Measurements from ENCODE around the gene EGLN1.
A peak's percentile ranks its signal among the peaks of the same experiment; 100 is the strongest.
"Not testable (repeated sequence)": the region's sequence is repeated elsewhere in the genome, so short reads cannot be mapped to it uniquely, and the experiment has no call there.

Gene EGLN1

DNA sequence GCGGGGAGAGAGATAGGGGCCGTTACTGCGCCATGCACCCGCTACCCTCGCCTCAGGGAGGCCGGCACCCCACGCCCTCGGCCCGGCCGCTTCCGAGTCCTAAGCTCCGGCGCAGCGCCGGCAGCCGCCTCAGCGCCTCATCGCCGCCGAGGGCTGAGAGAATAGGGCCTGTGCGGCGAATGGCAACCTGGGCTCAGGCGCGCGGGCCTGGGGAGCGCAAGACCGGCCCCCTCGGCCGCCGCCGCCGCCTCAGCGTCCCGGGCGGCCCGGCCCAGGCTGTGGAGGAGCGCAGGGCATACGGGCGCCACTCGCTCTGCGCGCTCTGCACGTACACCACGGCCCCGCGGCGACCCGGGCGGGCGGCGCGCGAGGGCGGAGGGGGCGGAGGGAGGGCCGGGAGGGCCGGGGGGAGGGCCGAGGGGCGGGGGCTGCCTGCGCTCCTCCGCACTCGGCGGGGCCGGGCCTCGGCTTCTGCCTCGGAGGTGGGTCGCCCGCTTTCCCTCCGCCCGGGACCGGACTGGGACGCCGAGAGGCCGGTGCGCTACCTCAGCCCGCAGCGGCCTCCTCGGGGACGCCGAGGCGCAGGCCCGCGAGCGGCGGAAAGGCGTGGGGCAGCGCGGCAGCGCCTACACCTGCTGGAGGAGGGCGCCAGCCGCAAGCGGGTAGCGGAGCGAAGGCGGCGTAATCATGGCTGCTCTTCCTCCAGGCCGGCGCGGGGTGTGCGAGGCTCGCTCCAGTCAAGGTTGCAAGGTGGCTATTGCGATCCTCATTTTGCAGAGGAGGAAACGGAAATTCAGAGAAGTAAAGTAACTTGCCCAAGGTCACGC lies at the start of gene EGLN1:
Gene EGLN1, minus strand, starts transcription at position 317 of the 827 bp plus-strand sequence. CDS start 399 bp downstream, outside the sequence.
- peak; percentile 88 for DNase-seq (ENCODE audit: low spot score)

DNA sequence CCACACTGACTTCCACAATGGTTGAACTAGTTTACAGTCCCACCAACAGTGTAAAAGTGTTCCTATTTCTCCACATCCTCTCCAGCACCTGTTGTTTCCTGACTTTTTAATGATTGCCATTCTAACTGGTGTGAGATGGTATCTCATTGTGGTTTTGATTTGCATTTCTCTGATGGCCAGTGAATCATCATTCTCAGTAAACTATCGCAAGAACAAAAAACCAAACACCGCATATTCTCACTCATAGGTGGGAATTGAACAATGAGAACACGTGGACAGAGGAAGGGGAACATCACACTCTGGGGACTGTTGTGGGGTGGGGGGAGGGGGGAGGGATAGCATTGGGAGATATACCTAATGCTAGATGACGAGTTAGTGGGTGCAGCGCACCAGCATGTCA lies 49.4 kb upstream of the EGLN1 start:
- DNase-seq (ENCODE audit: low spot score), result not testable (repeated sequence)

DNA sequence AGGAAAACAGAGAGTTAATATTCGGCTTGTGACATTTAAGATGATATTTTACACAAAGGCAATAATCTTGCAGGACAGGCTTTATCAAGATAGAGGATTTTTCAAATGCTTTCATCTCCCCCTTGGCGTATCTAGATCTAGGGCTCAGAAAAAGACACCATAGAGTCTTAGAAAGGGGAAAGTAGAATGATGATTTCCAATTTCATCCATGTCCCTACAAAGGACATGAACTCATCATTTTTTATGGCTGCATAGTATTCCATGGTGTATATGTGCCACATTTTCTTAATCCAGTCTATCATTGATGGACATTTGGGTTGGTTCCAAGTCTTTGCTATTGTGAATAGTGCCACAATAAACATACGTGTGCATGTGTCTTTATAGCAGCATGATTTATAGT lies 48.9 kb upstream of the EGLN1 start:
- DNase-seq (ENCODE audit: low spot score), result not testable (repeated sequence)

DNA sequence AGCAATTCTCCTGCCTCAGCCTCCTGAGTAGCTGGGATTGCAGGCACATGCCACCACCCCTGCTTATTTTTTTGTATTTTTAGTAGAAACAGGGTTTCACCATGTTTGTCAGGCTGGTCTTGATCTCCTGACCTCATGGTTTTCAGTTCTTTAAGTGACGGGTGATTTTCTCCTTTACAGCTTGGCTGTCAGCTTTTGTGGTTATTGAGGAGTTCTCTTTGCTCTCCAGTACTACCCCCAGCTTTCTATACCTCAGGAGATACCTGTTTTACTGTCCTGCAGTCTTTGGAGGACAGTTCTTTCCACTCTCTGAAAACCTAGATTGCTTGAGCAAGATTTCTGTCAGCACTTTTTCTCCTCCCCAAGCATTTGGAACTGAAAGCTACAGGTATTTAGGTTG lies 45.9 kb upstream of the EGLN1 start:
- no peak for DNase-seq (ENCODE audit: low spot score)

DNA sequence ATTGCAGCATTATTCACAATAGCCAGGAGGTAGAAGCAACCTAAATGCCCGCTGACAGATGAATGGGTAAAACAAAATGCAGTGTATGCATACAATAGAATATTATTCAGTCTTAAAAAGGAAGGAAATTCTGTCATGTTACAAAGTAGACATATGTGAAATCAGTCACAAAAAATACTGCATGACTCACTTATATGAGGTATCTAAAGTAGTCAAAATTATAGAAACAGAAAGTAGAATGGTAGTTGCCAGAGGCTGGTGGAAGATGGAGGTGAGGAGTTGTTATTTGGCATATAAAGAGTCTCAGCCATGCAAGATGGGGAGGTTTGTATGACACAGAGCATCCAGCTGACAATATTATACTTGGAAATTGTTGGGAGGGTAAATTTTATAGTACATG lies 43.0 kb upstream of the EGLN1 start:
- no peak for DNase-seq (ENCODE audit: low spot score)

DNA sequence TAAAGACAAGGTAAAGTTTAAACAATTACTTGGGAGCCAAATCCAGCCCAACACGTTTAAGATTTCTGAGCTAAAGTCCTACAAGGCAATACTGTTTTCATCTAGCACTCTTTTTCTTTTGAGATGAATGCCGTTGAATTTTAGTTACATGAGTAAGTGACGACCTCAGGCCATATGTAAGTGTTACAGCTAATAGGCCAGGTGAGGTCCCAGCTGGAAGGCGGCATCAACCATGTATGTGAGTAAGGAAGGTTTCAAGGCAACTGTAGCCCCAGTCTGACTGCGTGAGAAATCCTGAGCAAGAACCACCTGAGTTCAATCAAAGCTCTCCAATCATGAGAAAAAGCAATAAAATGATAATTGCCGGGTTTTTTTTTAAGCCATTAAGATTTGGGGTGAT lies 41.5 kb upstream of the EGLN1 start:
- no peak for DNase-seq (ENCODE audit: low spot score)

DNA sequence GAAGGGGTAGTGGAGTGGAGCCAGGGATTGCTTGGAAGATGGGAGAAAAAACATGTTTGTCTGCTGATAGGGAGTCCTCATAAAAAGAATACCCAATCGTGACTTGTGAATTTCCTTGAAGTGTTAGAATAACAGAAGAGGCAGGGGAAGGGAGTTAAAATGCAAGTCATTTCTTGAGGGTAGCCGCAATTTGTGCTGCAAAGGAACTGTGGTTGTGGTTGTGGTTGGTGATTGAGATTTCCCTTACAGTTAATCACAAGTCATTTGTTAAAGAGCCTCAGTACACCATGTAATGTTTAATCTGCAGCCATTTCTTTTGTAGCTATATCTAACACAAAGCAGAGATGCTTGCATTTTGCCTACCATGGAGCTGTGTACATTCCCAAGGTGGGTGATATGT lies 38.5 kb upstream of the EGLN1 start:
- no peak for DNase-seq (ENCODE audit: low spot score)

DNA sequence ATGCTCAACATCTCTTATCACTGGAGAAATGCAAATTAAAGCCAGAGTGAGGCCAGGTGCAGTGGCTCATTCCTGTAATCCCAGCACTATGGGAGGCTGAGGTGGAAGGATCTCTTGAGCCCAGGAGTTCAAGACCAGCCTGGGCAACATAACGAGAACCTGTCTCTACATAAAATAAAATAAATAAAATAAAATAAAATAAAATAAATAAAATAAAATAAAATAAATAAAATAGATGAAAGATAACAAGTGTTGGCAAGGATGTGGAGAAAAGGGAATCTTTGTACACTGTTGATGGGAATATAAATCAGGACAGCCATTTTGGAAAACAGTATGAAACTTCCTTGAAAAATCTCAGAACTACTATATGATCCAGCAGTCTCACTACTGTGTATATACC lies 37.4 kb upstream of the EGLN1 start:
- DNase-seq (ENCODE audit: low spot score), result not testable (repeated sequence)

DNA sequence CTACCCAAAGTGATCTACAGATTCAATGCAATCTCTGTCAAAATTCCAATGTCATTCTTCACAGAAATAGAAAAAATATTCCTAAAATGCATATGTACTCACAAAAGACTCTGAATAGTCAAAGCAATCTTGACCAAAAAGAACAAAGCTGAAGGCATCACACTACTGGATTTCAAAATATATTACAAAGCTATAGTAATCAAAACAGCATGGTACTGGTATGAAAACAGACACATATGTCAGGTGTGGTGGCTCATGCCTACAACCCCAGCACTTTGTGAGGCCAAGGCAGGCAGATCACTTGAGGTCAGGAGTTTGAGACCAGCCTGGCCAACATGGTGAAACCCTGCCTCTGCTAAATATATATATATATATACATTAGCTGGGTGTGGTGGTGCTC lies 35.9 kb upstream of the EGLN1 start:
- not testable (repeated sequence) for DNase-seq (ENCODE audit: low spot score)

DNA sequence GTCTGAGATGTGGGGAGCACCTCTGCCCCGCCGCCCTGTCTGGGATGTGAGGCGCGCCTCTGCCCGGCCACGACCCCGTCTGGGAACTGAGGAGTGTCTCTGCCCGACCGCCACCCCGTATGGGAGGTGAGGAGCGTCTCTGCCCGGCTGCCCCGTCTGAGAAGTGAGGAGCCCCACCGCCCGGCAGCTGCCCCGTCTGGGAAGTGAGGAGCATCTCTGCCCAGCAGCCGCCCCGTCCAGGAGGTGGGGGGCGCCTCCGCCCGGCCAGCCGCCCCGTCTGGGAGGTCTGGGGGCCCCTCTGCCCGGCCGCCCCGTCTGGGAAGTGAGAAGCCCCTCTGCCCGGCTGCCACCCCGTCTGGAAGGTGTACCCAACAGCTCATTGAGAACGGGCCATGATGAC lies 32.0 kb upstream of the EGLN1 start:
- DNase-seq (ENCODE audit: low spot score), result not testable (repeated sequence)

DNA sequence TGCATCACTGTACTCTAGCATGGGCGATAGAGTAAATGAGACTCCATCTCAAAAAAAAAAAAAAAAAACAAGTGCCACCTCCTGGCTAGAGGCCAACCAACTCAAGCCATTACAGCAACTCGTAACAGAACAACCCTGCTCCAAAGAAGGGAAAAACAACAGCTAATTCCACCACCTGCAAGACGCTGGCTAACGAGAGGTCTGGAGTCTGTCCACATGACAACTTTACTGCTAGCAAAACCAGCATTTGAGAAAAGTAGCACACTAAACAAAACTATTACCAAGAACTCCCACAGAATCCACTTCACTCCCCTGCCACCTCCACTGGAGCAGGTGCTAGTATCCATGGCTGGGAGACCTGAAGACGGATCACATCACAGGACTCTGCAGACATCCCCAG lies 24.1 kb upstream of the EGLN1 start:
- DNase-seq (ENCODE audit: low spot score), result no peak

DNA sequence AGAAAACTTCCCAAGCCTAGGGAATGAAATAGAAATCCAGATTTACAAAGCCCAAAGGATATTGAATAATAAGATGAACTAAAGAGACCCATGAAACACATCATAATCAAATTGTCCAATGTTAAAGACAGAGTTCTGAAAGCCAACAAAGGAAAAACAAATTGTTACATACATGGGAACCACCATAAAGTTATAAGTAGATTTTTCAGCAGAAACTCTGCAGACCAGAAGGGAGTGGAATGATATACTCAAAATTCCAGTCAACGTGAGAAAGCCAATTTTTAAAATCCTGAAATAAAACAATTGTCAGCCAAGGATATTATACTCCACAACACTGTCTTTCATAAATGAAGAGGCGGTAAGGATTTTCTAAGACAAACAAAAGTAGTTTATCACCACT lies 22.0 kb upstream of the EGLN1 start:
- no peak for DNase-seq (ENCODE audit: low spot score)

DNA sequence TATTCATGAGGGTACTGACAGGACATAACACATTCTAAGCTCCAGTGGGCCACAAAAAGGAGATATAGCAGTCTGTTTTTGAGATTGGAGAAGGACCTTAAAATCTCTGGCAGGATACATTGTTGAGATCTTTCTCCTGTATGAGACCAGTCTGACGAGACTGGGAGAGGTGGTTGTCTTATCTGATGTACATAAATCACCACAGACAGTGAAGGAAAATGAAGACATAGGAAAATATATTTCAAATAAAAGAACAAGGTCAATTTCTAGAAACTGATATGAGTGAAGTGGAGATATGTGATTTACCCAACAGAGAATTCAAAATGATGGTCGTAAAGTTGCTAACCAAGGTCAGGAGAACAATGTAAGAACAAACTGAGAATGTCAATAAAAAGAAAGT lies 21.3 kb upstream of the EGLN1 start:
- DNase-seq (ENCODE audit: low spot score), result no peak

DNA sequence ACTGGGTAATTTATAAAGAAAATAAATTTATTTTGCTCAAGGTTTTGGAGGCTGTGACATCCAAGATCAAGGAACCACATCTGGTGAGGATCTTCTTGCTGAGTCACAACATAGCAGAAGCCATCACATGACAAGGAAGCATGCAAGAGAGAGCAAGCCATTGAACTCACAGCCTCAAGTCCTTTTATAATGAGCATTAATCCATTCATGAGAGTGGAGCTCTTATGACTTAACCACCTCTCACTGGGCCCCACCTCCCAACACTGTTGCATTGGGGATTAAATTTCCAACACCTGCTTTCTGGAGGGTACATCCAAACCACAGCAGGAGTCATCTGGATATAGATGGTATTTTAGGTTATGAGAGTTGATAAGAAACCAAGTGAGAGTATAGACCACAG lies 20.6 kb upstream of the EGLN1 start:
- no peak for DNase-seq (ENCODE audit: low spot score)

DNA sequence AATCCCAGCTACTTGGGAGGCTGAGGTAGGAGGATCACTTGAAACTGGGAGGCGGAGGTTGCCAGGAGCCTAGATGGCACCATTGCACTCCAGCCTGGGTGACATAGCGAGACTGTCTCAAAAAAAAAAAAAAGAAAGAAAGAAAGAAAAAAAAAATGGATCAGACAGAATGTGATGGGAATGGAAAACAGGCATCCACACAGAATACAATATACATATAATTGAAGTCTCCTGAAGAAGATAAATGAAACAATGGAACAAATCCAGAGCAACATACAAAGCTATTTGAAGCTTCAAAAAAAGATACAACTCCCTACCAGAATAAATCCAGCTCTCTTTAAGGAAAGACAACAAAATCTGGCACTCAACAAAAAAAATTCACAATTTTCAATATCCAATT lies 10.9 kb upstream of the EGLN1 start:
- DNase-seq (ENCODE audit: low spot score), result no peak

DNA sequence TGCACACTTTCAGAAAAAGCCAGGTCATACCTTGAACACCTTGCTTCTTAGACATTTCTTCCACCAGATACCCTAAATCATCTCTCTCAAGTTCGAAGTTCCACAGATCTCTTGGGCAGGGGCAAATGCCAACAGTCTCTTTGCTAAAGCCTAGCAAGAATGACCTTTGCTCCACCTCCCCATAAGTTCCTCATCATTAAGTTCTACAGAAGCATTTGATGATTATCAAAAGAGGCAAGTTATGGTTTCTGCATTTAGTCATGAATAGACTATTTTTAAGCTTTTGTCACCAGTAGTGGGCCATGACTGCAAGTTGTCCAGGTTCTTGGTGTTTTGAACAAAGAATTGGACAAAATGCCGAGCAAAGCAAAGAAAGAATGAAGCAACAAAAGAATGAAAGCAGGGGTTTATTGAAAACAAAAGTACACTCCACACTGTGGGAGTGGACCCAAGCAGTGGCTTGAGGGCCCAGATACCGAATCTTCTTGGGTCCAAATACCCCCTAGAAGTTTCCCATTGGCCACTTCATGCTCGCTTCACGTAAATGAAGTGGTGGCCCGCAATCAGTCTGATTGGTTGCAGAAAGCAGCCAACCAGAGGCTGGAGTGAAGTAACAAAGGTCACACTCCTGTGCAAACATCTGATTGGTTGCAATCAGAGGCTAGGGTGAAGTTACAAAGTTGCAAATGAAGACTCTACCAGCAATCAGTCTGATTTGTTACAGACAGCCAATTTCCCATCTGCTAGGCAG lies 9.8 kb upstream of the EGLN1 start:
- DNase-seq (ENCODE audit: low spot score), result no peak

DNA sequence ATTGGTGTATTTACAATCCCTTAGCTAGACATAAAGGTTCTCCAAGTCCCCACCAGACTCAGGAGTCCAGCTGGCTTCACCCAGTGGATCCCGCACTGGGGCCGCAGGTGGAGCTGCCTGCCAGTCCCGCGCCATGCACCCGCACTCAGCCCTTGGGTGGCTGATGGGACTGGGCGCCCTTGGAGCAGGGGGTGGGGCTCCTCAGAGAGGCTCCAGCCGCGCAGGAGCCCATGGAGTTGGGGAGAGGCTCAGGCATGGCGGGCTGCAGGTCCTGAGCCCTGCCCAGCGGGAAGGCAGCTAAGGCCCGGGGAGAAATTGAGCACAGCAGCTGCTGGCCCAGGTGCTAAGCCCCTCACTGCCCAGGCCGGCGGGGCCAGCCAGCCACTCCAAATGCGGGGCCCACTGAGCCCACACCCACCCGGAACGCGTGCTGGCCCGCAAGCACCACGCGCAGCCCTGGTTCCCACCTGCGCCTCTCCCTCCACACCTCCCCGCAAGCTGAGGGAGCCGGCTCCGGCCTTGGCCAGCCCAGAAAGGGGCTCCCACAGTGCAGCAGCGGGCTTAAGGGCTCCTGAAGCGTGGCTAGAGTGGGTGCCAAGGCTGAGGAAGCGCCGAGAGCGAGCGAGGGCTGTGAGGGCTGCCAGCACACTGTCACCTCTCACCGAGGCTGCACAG lies 8.7 kb upstream of the EGLN1 start:
- DNase-seq (ENCODE audit: low spot score), result not testable (repeated sequence)

DNA sequence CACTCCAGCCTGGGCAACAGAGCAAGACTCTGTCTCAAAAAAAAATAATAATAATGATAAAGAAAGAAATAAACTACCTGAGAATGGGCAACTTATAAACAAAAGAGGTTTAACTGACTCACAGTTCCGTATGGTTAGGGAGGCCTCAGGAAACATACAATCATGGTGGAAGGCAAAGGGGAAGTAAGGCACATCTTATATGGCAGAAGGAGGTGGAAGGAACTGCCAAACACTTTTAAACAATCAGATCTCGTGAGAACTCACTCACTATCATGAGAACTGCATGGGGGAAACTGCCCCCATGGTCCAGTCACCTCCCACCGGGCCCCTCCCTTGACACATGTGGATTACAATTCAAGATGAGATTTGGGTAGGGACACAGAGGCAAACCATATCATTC lies 6.3 kb upstream of the EGLN1 start:
- DNase-seq (ENCODE audit: low spot score), result no peak

DNA sequence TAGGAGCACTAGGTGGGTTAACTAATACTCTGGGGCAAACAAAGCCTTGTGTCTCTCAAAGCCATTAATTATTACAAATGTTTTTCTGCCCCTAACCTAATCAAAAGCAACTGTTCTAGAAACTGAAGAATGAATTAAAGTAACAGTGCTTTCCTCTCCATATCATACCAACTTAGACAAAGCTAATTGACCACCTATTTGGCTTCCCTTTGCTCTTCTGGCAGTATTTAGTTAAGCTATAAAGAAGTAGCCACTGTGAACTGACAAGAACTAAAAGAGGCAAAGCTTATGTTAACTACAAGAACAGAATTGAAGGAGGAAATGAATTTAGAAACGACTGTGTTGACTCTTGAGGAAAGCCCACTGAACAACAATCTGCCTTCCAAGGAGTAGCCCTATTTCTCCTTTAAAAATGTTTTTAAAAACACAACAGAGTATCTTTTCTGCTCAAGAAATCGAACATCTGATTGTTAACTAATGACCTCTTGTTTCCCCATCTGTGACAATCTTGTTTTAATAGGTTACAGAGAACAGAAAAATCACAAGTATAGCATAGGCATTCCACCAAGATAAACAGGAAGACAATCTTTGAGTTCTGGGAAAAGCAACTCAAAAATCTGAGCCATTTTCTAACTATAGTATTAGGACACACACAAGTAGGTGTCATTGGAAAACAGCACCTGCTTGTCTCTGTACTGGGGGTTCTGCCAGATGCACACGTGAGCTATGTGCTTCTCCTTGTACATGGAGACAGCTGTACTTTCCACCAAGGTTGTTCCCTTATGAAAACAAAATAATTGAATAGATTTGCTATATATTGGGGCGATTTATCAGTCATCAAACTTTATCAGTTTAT lies 3.1 kb upstream of the EGLN1 start:
- no peak for DNase-seq (ENCODE audit: low spot score)

DNA sequence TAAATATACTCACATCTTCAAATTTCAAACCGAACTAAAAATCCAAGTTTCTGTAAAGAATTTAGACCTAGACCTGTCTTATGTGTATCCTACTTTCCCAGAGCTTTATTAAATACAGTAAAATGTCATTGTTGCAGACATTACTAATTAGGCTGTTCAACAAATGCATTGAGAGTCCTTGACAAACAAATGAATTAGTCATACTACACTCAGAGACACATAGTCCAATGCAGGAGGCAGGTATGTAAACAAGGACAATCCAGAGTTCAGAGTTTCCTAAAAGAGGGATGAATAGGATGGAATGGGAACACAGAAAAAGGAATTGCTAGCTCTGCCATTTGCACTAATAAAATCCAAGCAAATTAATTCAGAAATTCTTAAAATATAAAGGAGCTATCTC lies 1.6 kb upstream of the EGLN1 start:
- no peak for DNase-seq (ENCODE audit: low spot score)

DNA sequence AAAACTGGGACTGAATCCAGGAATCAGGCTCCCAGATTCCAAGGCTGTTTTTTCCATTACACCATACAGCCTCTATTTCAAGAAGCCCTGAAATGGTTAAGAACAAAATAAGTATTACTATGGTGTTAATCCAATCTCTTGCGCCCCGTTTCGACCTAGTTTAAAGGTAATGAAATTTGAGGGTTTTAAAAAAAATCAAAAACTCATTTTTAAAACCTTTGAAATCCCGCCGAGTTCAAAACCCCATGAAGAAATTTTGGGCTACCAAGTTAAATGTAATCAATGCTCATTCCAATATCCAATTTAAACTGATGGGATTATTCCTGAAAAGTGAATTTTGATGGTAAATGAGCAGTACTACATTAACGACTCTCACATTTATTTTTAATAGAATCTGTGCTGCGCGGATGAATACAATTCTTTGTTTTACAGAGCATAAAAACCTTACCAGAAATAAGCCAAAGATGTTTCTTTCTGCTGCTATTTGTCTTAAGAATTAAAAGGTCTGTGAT lies 767 bp upstream of the EGLN1 start:
- no peak for DNase-seq (ENCODE audit: low spot score)

DNA sequence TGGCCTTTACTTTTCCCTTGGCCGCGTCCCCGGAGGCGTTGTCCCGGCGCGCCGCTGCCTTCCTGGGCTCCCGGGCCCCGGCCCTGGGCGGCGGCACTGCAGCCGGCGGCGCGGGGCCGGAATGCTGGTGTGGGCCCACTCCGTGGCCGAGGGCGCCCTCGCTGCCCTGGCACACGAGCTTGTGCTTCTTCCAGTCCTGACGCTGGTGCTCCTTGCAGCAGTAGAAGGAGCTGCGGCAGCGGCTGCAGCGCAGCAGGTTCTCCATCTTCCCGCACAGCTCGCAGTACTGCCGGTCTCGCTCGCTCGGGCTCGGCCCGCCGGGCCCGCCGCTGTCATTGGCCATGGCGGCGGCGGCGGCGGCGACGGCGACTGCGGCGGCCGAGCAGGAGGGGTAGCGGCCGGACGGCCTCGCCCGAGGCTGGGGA lies 529 bp downstream of the EGLN1 start:
- DNase-seq (ENCODE audit: low spot score), result peak; percentile 45
